Limb (tissue), 2 donors: ENCODE results near the gene CNP.
"Not testable (repeated sequence)": the region's sequence is repeated elsewhere in the genome, so short reads cannot be mapped to it uniquely, and the experiment has no call there.

Experiments
- DNase-seq, 2 donors: peaks; one replicate each; pipeline ENCODE4 v3.0.0-alpha.2; 2016; ENCODE audit errors: extremely low spot score in 2 of 2

CNP gene

DNA sequence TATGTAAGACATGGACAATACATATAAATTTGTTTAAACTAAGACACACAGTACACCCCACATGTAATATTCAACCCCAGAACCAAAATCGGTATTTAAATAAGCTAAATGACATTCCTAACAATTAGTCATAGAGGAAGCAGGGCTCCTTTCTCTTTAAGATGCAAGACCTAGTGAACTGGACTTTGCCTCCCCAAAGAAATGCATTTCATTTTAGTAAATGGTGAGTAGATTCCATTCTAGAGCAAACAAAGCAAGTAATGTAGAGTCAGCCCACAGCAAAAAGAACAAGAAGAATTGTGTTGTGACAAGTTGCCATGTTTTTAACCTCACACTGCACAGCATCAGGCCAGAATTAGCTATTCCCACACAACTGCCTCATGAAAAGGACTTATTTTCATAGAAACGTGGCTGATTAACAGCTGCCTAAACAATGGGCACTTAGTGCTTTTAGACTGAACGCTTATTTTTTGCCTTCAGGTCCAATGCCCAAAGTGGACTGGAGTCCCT, 36.3 kb downstream of the CNP start:
- no peak for DNase-seq

GRCh38 chr17:42005166-42005565, 38.6 kb downstream of the CNP start:
- no peak for DNase-seq

- DNase-seq: no peak
These were observed 42.6 kb downstream of the CNP start for GRCh38 chr17:42009170-42009569.

DNA sequence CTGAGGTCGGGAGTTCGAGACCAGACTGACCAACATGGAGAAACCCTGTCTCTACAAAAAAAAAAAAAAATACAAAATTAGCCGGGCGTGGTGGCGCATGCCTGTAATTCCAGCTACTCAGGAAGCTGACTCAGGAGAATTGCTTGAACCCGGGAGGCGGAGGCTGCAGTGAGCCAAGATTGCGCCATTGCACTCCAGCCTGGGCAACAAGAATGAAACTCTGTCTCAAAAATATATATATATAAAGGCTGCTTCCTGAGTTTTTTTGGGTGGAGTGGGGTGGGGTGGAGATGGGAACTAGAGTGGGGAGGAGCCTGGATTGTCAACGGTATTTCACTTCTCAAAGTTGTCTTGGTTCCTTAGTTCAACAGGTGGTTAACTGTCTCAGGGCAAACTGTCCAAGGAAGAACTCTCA, 43.7 kb downstream of the CNP start:
- not testable (repeated sequence) for DNase-seq

- no peak for DNase-seq
These were observed 44.4 kb downstream of the CNP start for GRCh38 chr17:42010898-42011516.

- DNase-seq: not testable (repeated sequence)
These were observed 45.8 kb downstream of the CNP start for GRCh38 chr17:42012363-42012762.

DNA sequence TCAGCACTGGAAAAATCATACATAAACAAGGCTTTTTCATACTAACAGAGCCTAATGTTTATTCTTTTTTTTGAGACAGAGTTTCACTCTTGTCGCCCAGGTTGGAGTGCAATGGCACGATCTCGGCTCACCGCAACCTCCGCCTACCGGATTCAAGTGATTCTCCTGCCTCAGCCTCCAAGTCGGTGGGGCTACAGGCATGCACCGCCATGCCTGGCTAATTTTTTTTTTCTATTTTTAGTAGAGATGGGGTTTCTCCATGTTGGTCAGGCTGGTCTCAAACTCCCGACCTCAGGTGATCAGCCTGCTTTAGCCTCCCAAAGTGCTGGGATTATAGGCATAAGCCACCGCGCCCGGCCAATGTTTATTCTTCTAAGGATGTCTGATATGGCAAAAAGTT, 47.1 kb downstream of the CNP start:
- not testable (repeated sequence) for DNase-seq

GRCh38 chr17:42016411-42016831, 49.8 kb downstream of the CNP start:
- peak in 1 of 2 donors; percentile 42 for DNase-seq

DNA sequence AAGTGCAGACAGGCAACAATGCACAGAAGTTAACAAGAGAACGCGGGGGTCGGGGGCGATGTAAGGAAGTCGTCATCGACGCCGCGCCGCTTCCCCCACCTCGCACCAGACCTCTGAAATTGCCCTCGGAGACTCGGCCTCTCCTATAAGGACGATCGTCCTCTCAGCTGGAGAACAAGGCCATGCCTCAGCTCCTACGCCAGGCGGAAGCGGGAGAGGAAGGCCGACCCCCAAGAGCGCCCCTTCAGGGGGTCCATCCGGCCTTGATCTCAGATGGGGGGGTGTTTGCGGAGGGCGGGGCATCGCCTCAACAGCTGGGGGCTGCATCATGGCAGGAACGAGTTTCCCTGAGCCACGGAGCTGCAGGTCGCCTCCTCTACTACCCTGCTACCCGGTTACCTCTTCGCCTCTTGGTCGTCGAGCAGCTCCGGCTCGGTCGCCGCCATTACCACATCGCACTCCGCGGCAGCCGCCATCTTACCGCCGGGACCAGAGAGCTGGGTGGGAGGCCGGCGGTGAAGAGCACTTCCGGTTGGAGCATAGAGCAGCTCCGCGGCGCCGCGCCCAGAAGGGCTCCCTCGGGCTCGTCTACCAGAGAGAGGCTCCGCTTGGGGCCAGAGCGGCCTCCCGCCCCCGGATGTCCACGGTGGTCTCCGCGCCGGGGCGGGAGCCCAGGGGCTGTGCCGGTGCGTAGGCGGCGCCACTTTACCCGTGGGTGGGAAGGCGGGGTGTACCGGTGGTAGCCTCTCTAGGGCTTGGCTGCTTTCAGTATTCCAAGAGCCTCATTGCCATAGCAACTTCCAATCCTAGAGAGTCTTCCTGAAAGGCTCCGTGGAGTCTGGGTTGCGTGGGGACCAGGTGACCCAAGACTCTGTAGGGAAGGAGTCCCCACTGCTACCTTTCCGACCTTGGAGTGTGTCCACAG, 50.6 kb downstream of the CNP start, which contains the start of gene DNAJC7:
DNAJC7 (minus strand) TSS at position 499 of the 925 bp plus-strand sequence; CDS start at position 476, 23 bp downstream.
- peak; percentile 94 to 96 for DNase-seq

DNA sequence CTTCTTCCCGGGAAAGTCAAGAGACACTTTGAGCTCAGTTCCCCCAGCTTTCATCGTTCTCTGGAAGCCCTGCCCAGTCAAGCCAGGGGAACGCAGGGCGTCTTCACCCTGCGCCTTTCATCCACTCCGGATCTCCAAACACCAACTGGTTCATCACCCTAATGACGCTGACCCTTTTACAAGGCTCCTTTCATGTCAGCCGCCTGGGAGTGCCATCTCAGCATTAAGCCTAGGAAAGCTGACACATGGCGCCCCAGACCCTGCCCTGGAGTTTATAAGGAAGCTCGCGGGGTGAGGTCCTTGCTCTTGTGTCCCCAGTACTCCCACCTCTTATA, 51.2 kb downstream of the CNP start:
- no peak for DNase-seq

- DNase-seq: no peak
These were observed 51.7 kb downstream of the CNP start for GRCh38 chr17:42018339-42018738.

- DNase-seq: no peak
These were observed 52.4 kb downstream of the CNP start for GRCh38 chr17:42018988-42019387.

DNA sequence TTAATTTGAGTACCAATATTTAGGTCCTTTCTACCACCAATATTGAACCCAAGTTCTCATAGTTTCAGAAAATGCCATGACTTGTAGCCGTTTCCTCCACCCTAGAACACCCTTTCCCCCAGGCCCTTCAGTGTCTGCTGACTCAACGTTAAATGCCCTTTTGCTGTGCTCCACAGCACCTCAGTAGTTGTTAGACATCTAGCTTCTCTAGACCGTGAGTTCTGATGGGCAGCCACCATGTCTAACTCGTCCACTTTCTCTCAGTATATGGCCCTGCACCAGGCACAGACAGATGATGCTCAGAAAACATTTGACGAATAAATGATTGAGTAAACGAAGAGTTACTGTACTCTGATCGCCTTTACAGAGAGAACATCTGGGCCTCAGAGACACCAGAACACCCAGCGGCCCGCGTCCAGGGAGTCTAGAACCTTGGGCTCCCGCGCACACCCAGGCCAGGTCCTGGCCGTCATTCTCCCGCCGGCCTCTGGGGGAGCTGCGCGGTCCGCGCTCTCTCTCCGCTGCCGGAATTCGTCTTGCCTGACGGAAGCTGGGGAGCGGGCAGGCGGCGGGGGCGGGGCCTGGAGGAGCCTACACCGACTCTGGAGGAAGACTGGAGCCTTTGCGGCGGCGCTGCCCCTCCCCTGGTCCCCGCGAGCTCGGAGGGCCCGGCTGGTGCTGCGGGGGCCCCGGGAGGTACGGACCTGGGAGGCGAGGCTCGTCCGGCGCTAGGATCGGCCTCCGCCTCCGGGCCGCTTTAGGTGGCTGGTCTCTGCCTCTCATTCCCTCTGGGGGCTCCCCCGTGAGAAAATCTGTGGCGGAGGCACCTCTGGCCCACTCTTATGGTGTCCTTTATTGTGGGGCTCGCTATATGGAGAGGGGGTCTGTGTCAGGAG, 53.2 kb downstream of the CNP start, which contains the start of gene NKIRAS2:
NKIRAS2 (plus strand) TSS at position 582 of the 896 bp plus-strand sequence. CDS start 1,488 bp downstream, outside the sequence.
- peak; percentile 91 to 95 for DNase-seq

DNA sequence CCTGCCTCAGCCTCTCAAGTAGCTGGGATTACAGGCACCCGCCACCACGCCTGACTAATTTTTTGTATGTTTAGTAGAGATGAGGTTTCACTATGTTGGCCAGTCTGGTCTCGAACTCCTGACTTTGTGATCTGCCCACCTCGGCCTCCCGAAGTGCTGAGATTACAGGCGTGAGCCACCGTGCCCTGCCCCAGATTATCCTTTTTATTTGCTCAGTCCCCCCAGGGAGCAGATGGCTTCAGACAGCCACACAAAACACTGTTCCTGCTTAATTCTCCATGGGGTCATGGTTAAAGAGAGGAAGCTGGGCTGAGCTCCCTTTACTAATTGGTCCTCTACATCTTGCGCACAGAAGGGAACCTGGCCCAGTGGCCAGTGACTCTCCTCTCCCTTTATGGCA, 54.2 kb downstream of the CNP start:
- not testable (repeated sequence) for DNase-seq

GRCh38 chr17:42023524-42024349, 57.1 kb downstream of the CNP start:
- DNase-seq: no peak

GRCh38 chr17:42025191-42025579, 58.6 kb downstream of the CNP start:
- no peak for DNase-seq

DNA sequence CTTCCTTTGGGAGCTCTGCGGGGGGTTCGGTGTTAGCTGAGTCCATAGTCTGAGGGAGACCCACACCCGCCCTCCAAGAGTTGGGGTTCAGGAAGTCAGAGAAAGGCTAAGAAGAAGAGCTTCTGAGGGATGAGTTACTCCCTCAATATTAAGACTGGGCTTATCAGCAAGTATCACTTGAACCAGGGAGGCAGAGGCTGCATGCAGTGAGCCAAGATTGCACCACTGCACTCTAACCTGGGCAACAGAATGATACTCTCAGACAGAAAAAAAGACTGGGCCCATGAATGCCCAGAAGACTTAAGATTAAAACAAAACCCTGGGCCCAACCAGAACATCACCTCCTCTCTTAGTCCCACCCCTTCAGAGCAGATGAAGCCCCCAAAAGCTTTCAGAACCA, 59.3 kb downstream of the CNP start:
- no peak for DNase-seq

DNA sequence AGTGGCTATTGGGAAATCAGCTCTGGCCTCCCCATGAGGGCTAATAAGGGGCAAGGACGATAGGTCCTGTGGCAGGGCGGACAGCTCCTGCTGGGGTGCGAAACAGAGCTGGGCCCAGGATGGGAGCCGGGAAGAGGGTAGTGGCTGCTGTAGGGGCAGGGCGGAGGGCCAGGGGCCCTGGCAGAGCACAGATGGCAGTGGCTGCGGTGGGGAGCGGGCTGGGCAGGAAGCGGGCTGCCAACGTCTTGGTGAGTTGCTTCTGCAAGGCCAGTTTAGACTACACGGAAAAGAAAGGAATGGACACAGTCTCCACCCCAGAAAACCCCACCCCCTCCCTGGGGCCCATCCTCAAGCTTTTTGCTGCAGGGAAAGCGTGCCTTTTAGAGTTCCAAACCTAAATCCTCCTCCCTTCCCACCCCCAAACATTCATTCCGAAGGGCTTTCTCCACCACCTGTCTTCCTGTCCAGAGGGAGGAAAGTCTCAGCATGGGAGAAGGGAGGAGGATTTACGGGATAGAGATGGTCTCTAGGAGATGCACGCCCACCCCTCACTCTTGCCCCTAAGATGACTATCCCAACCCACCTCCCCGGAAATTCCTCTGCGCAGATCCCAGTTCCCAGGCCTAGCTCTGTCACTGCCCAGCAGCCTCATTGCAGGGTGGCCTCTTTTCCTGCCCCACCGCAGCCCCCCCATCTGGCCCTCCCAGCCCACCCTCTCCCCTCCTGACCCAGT, 60.4 kb downstream of the CNP start:
- no peak for DNase-seq
